ENCODE results near the gene CIZ1. TPM values are rescaled to one million over a fixed set of nuclear protein-coding genes. Genes with fewer than 3 reads are reported as not detected.
"Not testable (repeated sequence)": the region's sequence is repeated elsewhere in the genome, so short reads cannot be mapped to it uniquely, and the experiment has no call there.

CIZ1 gene
- total and polyA plus RNA-seq, 7 experiments from 2014 or later: 11.2 to 163 (median 137) TPM

GRCh38 chr9:128181480-128181879, 9.9 kb downstream of the CIZ1 start:
- H3K9me3 Mint-ChIP-seq; H3K9me3 ChIP-seq (ENCODE audit: control insufficient read depth in 2 of 3, low read length in 3 of 3); DNase-seq; H3K27me3 Mint-ChIP-seq; ATAC-seq; H3K4me1 Mint-ChIP-seq; H3K4me1 ChIP-seq (ENCODE audit: control insufficient read depth in 2 of 2, insufficient read depth in 2 of 2, low read length in 2 of 2); H3K4me3 Mint-ChIP-seq; H3K27ac Mint-ChIP-seq; H3K4me3 ChIP-seq (ENCODE audit: low read length); H3K27ac ChIP-seq (ENCODE audit: low read depth, low read length); H3K27me3 ChIP-seq (ENCODE audit: control insufficient read depth in 2 of 2, insufficient read depth in 2 of 2, low read length in 2 of 2); intact Hi-C loops (cut with micrococcal nuclease): not testable (repeated sequence)
- POLR2A ChIA-PET: interaction anchor here (0.7 kb wide), 1 partner anchor 12 kb away, joined by 3 read pairs; no protein-coding TSS in a partner anchor
- H3K36me3 ChIP-seq (ENCODE audit: control insufficient read depth in 2 of 3, insufficient read depth in 3 of 3, low read length in 3 of 3): peaks cover 13 to 83% (median 14%) of the 10 kb centered on the region in 3 experiments
- CTCF ChIA-PET: interaction anchor here (0.6 to 0.7 kb wide), 2 partner anchors 13 to 24 kb away, joined by 3 read pairs; no protein-coding TSS in a partner anchor
- peaks cover 5 to 45% (median 20%) of the 10 kb centered on the region in 5 donors for H3K36me3 Mint-ChIP-seq

GRCh38 chr9:128180447-128180846, 10.9 kb downstream of the CIZ1 start:
- H3K27me3 Mint-ChIP-seq: no peaks in the 10 kb centered on the region
- H3K4me1 Mint-ChIP-seq: peaks cover 0 to 2% (median 0%) of the 10 kb centered on the region in 7 donors
- Histone ChIP-seq H3K4me1 (ENCODE audit: control insufficient read depth in 2 of 2, insufficient read depth in 2 of 2, low read length in 2 of 2) (no peaks in the 10 kb centered on the region), H3K36me3 (ENCODE audit: control insufficient read depth in 2 of 3, insufficient read depth in 3 of 3, low read length in 3 of 3) (peaks cover 13 to 83% (median 22%) of the 10 kb centered on the region in 3 experiments), H3K4me3 (ENCODE audit: low read length) (no peak overlapping the region), H3K9me3 (ENCODE audit: control insufficient read depth in 2 of 3, low read length in 3 of 3) (peaks cover 0 to 5% (median 0%) of the 10 kb centered on the region in 3 experiments), H3K27me3 (ENCODE audit: control insufficient read depth in 2 of 2, insufficient read depth in 2 of 2, low read length in 2 of 2) (no peaks in the 10 kb centered on the region), H3K27ac (ENCODE audit: low read depth, low read length) (no peak overlapping the region)
- H3K36me3 Mint-ChIP-seq: peaks cover 5 to 44% (median 17%) of the 10 kb centered on the region in 5 donors
- DNase-seq (no peak), ATAC-seq (no peak)
- H3K4me3 Mint-ChIP-seq: no peak overlapping the region
- intact Hi-C loops (cut with micrococcal nuclease): no loop called here
- ChIA-PET POLR2A (no interaction called here), CTCF (no interaction called here)
- H3K27ac Mint-ChIP-seq: no peak overlapping the region
- peaks cover 0 to 1% (median 0%) of the 10 kb centered on the region in 11 donors for H3K9me3 Mint-ChIP-seq

GRCh38 chr9:128180001-128180400, 11.4 kb downstream of the CIZ1 start:
- H3K4me1 ChIP-seq (ENCODE audit: control insufficient read depth in 2 of 2, insufficient read depth in 2 of 2, low read length in 2 of 2): no peaks in the 10 kb centered on the region
- no peak overlapping the region for H3K27ac ChIP-seq (ENCODE audit: low read depth, low read length)
- no peak for ATAC-seq
- Mint-ChIP-seq H3K36me3 (peaks cover 8 to 47% (median 17%) of the 10 kb centered on the region in 5 donors), H3K9me3 (peaks cover 0 to 1% (median 0%) of the 10 kb centered on the region in 11 donors), H3K4me1 (peaks cover 0 to 2% (median 0%) of the 10 kb centered on the region in 7 donors), H3K27me3 (no peaks in the 10 kb centered on the region), H3K27ac (peak overlapping the region in 1 of 9 donors; percentile 31), H3K4me3 (no peak overlapping the region)
- POLR2A ChIA-PET: no interaction called here
- intact Hi-C loops (cut with micrococcal nuclease): no loop called here
- peaks cover 13 to 83% (median 22%) of the 10 kb centered on the region in 3 experiments for H3K36me3 ChIP-seq (ENCODE audit: control insufficient read depth in 2 of 3, insufficient read depth in 3 of 3, low read length in 3 of 3)
- DNase-seq: no peak
- H3K9me3 ChIP-seq (ENCODE audit: control insufficient read depth in 2 of 3, low read length in 3 of 3): peaks cover 0 to 5% (median 0%) of the 10 kb centered on the region in 3 experiments
- no peaks in the 10 kb centered on the region for H3K27me3 ChIP-seq (ENCODE audit: control insufficient read depth in 2 of 2, insufficient read depth in 2 of 2, low read length in 2 of 2)
- H3K4me3 ChIP-seq (ENCODE audit: low read length): no peak overlapping the region
- CTCF ChIA-PET: no interaction called here

- CTCF ChIA-PET: no interaction called here
Observed at GRCh38 chr9:128178806-128179431, 12.5 kb downstream of the CIZ1 start.

GRCh38 chr9:128175726-128176125, 15.6 kb downstream of the CIZ1 start:
- Mint-ChIP-seq H3K27ac (peak overlapping the region in 1 of 9 donors; percentile 72), H3K9me3 (peaks cover 0 to 1% (median 0%) of the 10 kb centered on the region in 11 donors), H3K4me3 (no peak overlapping the region), H3K27me3 (no peaks in the 10 kb centered on the region), H3K36me3 (peaks cover 5 to 43% (median 16%) of the 10 kb centered on the region in 5 donors), H3K4me1 (no peaks in the 10 kb centered on the region)
- Histone ChIP-seq H3K36me3 (ENCODE audit: control insufficient read depth in 2 of 3, insufficient read depth in 3 of 3, low read length in 3 of 3) (peaks cover 13 to 72% (median 17%) of the 10 kb centered on the region in 3 experiments), H3K4me1 (ENCODE audit: control insufficient read depth in 2 of 2, insufficient read depth in 2 of 2, low read length in 2 of 2) (no peaks in the 10 kb centered on the region), H3K4me3 (ENCODE audit: low read length) (no peak overlapping the region), H3K9me3 (ENCODE audit: control insufficient read depth in 2 of 3, low read length in 3 of 3) (peaks cover 0 to 5% (median 0%) of the 10 kb centered on the region in 3 experiments), H3K27me3 (ENCODE audit: control insufficient read depth in 2 of 2, insufficient read depth in 2 of 2, low read length in 2 of 2) (no peaks in the 10 kb centered on the region), H3K27ac (ENCODE audit: low read depth, low read length) (no peak overlapping the region)
- CTCF ChIA-PET: interaction anchor here (0.5 kb wide), 1 partner anchor 70 kb away, joined by 4 read pairs; no protein-coding TSS in a partner anchor
- intact Hi-C loops (cut with micrococcal nuclease): loop anchor here in 1 of 2 donors (2.0 kb wide), 1 partner anchor 15 kb away; the partner anchor contains the start of gene CIZ1
- no peak for DNase-seq
- no peak for ATAC-seq
- POLR2A ChIA-PET: interaction anchor here (0.6 to 1.0 kb wide), 2 partner anchors 13 to 23 kb away, joined by 3 read pairs; no protein-coding TSS in a partner anchor

More at GRCh38 chr9:128178806-128179431, 12.5 kb downstream of the CIZ1 start:
- Histone ChIP-seq H3K4me1 (ENCODE audit: control insufficient read depth in 2 of 2, insufficient read depth in 2 of 2, low read length in 2 of 2) (no peaks in the 10 kb centered on the region), H3K4me3 (ENCODE audit: low read length) (no peak overlapping the region), H3K27ac (ENCODE audit: low read depth, low read length) (no peak overlapping the region), H3K27me3 (ENCODE audit: control insufficient read depth in 2 of 2, insufficient read depth in 2 of 2, low read length in 2 of 2) (no peaks in the 10 kb centered on the region), H3K9me3 (ENCODE audit: control insufficient read depth in 2 of 3, low read length in 3 of 3) (peaks cover 0 to 5% (median 0%) of the 10 kb centered on the region in 3 experiments), H3K36me3 (ENCODE audit: control insufficient read depth in 2 of 3, insufficient read depth in 3 of 3, low read length in 3 of 3) (peaks cover 13 to 87% (median 22%) of the 10 kb centered on the region in 3 experiments)
- POLR2A ChIA-PET: interaction anchor here (1.6 kb wide), 1 partner anchor 11 kb away, joined by 4 read pairs; no protein-coding TSS in a partner anchor
- no peaks in the 10 kb centered on the region for H3K27me3 Mint-ChIP-seq
- no peak for ATAC-seq
- no peak overlapping the region for H3K4me3 Mint-ChIP-seq
- peaks cover 0 to 1% (median 0%) of the 10 kb centered on the region in 11 donors for H3K9me3 Mint-ChIP-seq
- H3K36me3 Mint-ChIP-seq: peaks cover 9 to 53% (median 15%) of the 10 kb centered on the region in 5 donors
- intact Hi-C loops (cut with micrococcal nuclease): no loop called here
- H3K27ac Mint-ChIP-seq: no peak overlapping the region
- DNase-seq: no peak
- H3K4me1 Mint-ChIP-seq: peaks cover 0 to 2% (median 0%) of the 10 kb centered on the region in 7 donors

DNA sequence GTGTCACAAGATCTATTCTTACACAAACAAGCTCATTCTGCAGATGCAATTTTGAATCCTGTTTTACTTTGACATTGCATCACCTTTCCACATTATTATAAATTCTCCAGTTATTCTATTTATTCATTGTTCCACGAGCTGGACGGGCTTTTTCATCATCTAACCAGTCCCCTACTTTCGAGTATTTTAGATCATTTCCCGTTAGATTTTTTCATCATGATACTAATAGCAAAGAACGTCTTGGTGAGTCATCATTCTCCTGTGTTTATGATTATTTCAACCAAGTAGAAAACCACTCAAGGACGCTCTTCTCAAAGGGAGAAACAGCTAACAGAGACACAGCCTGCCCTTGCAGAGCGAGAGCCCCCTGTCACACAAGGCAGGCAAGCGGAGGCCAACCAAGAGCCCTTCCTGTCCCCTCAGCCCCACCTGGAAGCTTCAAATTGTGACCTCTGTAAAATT, 16.2 kb downstream of the CIZ1 start:
- H3K4me1 ChIP-seq (ENCODE audit: control insufficient read depth in 2 of 2, insufficient read depth in 2 of 2, low read length in 2 of 2): no peaks in the 10 kb centered on the region

More for the DNA sequence above, 16.2 kb downstream of the CIZ1 start:
- Mint-ChIP-seq H3K4me3 (no peak overlapping the region), H3K27me3 (no peaks in the 10 kb centered on the region), H3K4me1 (no peaks in the 10 kb centered on the region), H3K27ac (peak overlapping the region in 1 of 9 donors; percentile 63), H3K9me3 (peaks cover 0 to 1% (median 0%) of the 10 kb centered on the region in 11 donors), H3K36me3 (peaks cover 2 to 38% (median 13%) of the 10 kb centered on the region in 5 donors)
- intact Hi-C loops (cut with micrococcal nuclease): loop anchor here in 1 of 2 donors (2.0 kb wide), 1 partner anchor 16 kb away; the partner anchor contains the start of gene CIZ1
- ChIA-PET CTCF (no interaction called here), POLR2A (interaction anchor here (0.6 to 1.5 kb wide), 4 partner anchors 10 to 65 kb away, joined by 3 to 5 read pairs (median 3); no protein-coding TSS in a partner anchor)
- H3K36me3 ChIP-seq (ENCODE audit: control insufficient read depth in 2 of 3, insufficient read depth in 3 of 3, low read length in 3 of 3): peaks cover 10 to 72% (median 17%) of the 10 kb centered on the region in 3 experiments
- no peak overlapping the region for H3K4me3 ChIP-seq (ENCODE audit: low read length)
- DNase-seq (no peak), ATAC-seq (no peak)
- H3K27ac ChIP-seq (ENCODE audit: low read depth, low read length): no peak overlapping the region
- H3K27me3 ChIP-seq (ENCODE audit: control insufficient read depth in 2 of 2, insufficient read depth in 2 of 2, low read length in 2 of 2): no peaks in the 10 kb centered on the region
- peaks cover 0 to 5% (median 0%) of the 10 kb centered on the region in 3 experiments for H3K9me3 ChIP-seq (ENCODE audit: control insufficient read depth in 2 of 3, low read length in 3 of 3)

Data from naive thymus-derived CD4-positive, alpha-beta T cell (primary cell).